Activated naive CD4-positive, alpha-beta T cell treated with anti-CD3 and anti-CD28 coated beads for 36 hours (primary cell): Measurements from ENCODE around the gene TBC1D17. TPM values are rescaled to one million over a fixed set of nuclear protein-coding genes. Genes with fewer than 3 reads are reported as not detected.

Experiments
- CTCF ChIA-PET: fragments of 350-600 bp; sonication (Branson Sonifier 250); formaldehyde crosslinking; loops from one replicate; lab custom pipeline; 2021; ENCODE audit warnings: antibody characterized with exemption; lab: Charles Lee
- DNase-seq: peaks from one replicate; pipeline ENCODE4 v3.0.0-alpha.2; 2020
- H3K27ac Mint-ChIP-seq: one replicate; pipeline ENCODE4 v1.8.0; 2021; ENCODE audit warnings: mild to moderate bottlenecking, mixed read lengths
- H3K27me3 Mint-ChIP-seq: one replicate; pipeline ENCODE4 v1.8.0; 2021; ENCODE audit warnings: low read depth, mixed read lengths
- H3K36me3 Mint-ChIP-seq: one replicate; pipeline ENCODE4 v1.8.0; 2021; ENCODE audit warnings: low read depth, mixed read lengths
- H3K4me1 Mint-ChIP-seq: one replicate; pipeline ENCODE4 v1.8.0; 2021; ENCODE audit warnings: low read depth, mixed read lengths
- H3K4me3 Mint-ChIP-seq: one replicate; pipeline ENCODE4 v1.8.0; 2021; ENCODE audit warnings: mild to moderate bottlenecking, moderate library complexity, mixed read lengths
- H3K9me3 Mint-ChIP-seq: one replicate; pipeline ENCODE4 v1.8.0; 2021; ENCODE audit warnings: mixed read lengths
- intact Hi-C: fragments of 100-400 bp; cut with micrococcal nuclease; formaldehyde crosslinking; loops from one replicate; pipeline ENCODE4 v1.15.1; 2023
- total RNA-seq, 2 experiments: library from RNA; stranded (reverse); gene quantifications; one replicate each; pipeline ENCODE4 v1.2.3, GENCODE V29; 2021

Gene TBC1D17
- total RNA-seq, 2 experiments from 2014 or later = 29.8 to 32.4 TPM

GRCh38 chr19:49894011-49894664 lies 16.6 kb downstream of the TBC1D17 start:
- Mint-ChIP-seq H3K4me3 (no peak overlapping the region), H3K9me3 (no peaks in the 10 kb centered on the region), H3K27ac (peak overlapping the region; percentile 24), H3K36me3 (peaks cover 1% of the 10 kb centered on the region), H3K27me3 (no peaks in the 10 kb centered on the region), H3K4me1 (peaks cover 37% of the 10 kb centered on the region)
- CTCF ChIA-PET = interaction anchor here (0.6 kb wide), 1 partner anchor 69 kb away, joined by 3 read pairs; no protein-coding TSS in a partner anchor
- no peak for DNase-seq
- intact Hi-C loops = no loop called here

GRCh38 chr19:49894879-49895565 lies 17.5 kb downstream of the TBC1D17 start:
- Mint-ChIP-seq H3K4me3 (peak overlapping the region; percentile 36), H3K4me1 (peaks cover 34% of the 10 kb centered on the region), H3K27ac (peak overlapping the region; percentile 97), H3K27me3 (no peaks in the 10 kb centered on the region), H3K36me3 (no peaks in the 10 kb centered on the region), H3K9me3 (no peaks in the 10 kb centered on the region)
- intact Hi-C loops = no loop called here
- peak; percentile 43 for DNase-seq
- CTCF ChIA-PET = interaction anchor here (0.6 kb wide), 1 partner anchor 68 kb away, joined by 3 read pairs; no protein-coding TSS in a partner anchor

GRCh38 chr19:49895566-49896297 lies 18.2 kb downstream of the TBC1D17 start:
- Mint-ChIP-seq H3K27me3 (no peaks in the 10 kb centered on the region), H3K27ac (peak overlapping the region; percentile 97), H3K9me3 (no peaks in the 10 kb centered on the region), H3K4me1 (peaks cover 31% of the 10 kb centered on the region), H3K4me3 (peak overlapping the region; percentile 67), H3K36me3 (no peaks in the 10 kb centered on the region)
- CTCF ChIA-PET = interaction anchor here (0.6 kb wide), 1 partner anchor 10 kb away, joined by 3 read pairs; no protein-coding TSS in a partner anchor
- intact Hi-C loops = loop anchor here (2.0 kb wide), 1 partner anchor 27 kb away; no protein-coding TSS in a partner anchor
- no peak for DNase-seq

- Mint-ChIP-seq H3K4me1 (peaks cover 31% of the 10 kb centered on the region), H3K27me3 (no peaks in the 10 kb centered on the region), H3K36me3 (no peaks in the 10 kb centered on the region), H3K27ac (peak within 1 kb of the TSS; percentile 97), H3K4me3 (peak within 1 kb of the TSS; percentile 67), H3K9me3 (no peaks in the 10 kb centered on the region)
- DNase-seq = peak; percentile 85
- CTCF ChIA-PET = interaction anchor here (1.1 kb wide), 1 partner anchor 33 kb away, joined by 3 read pairs; no protein-coding TSS in a partner anchor
- intact Hi-C loops = loop anchor here (1.0 to 2.0 kb wide), 8 partner anchors 14 to 257 kb away; partner anchors contain the start of genes AKT1S1, ATF5, NUP62 and RRAS
Measured at GRCh38 chr19:49896863-49897621, 19.5 kb downstream of the TBC1D17 start, which contains the start of gene IL4I1. Gene IL4I1 (minus strand): TSS chr19:49896887. CDS start chr19:49896160, 727 bp downstream.

- no peaks in the 10 kb centered on the region for H3K27me3 Mint-ChIP-seq
- peaks cover 22% of the 10 kb centered on the region for H3K36me3 Mint-ChIP-seq
- H3K4me3 Mint-ChIP-seq = no peak overlapping the region
- peaks cover 25% of the 10 kb centered on the region for H3K4me1 Mint-ChIP-seq
- intact Hi-C loops = no loop called here
- no peak overlapping the region for H3K27ac Mint-ChIP-seq
- no peak for DNase-seq
- CTCF ChIA-PET = no interaction called here
- H3K9me3 Mint-ChIP-seq = no peaks in the 10 kb centered on the region
Measured at GRCh38 chr19:49904136-49904535, 26.6 kb downstream of the TBC1D17 start.

- no peak for DNase-seq
- H3K4me1 Mint-ChIP-seq = peaks cover 44% of the 10 kb centered on the region
- intact Hi-C loops = no loop called here
- no peaks in the 10 kb centered on the region for H3K27me3 Mint-ChIP-seq
- no peaks in the 10 kb centered on the region for H3K9me3 Mint-ChIP-seq
- H3K27ac Mint-ChIP-seq = peak overlapping the region; percentile 35
- H3K36me3 Mint-ChIP-seq = peaks cover 39% of the 10 kb centered on the region
- no peak overlapping the region for H3K4me3 Mint-ChIP-seq
- CTCF ChIA-PET = no interaction called here
Measured at GRCh38 chr19:49906879-49907564, 29.5 kb downstream of the TBC1D17 start.

- H3K4me3 Mint-ChIP-seq = no peak overlapping the region
- peaks cover 51% of the 10 kb centered on the region for H3K4me1 Mint-ChIP-seq
- CTCF ChIA-PET = no interaction called here
- peaks cover 44% of the 10 kb centered on the region for H3K36me3 Mint-ChIP-seq
- intact Hi-C loops = no loop called here
- DNase-seq = no peak
- no peaks in the 10 kb centered on the region for H3K9me3 Mint-ChIP-seq
- no peak overlapping the region for H3K27ac Mint-ChIP-seq
- no peaks in the 10 kb centered on the region for H3K27me3 Mint-ChIP-seq
Measured at GRCh38 chr19:49907745-49908446, 30.4 kb downstream of the TBC1D17 start.

GRCh38 chr19:49908480-49909420 lies 31.2 kb downstream of the TBC1D17 start:
- no peak for DNase-seq
- no peak overlapping the region for H3K4me3 Mint-ChIP-seq
- H3K27ac Mint-ChIP-seq = peak overlapping the region; percentile 56
- H3K4me1 Mint-ChIP-seq = peaks cover 54% of the 10 kb centered on the region
- no peaks in the 10 kb centered on the region for H3K9me3 Mint-ChIP-seq
- peaks cover 52% of the 10 kb centered on the region for H3K36me3 Mint-ChIP-seq
- H3K27me3 Mint-ChIP-seq = no peaks in the 10 kb centered on the region
- intact Hi-C loops = no loop called here
- CTCF ChIA-PET = interaction anchor here (0.6 kb wide), 1 partner anchor 327 kb away, joined by 4 read pairs; no protein-coding TSS in a partner anchor

- Mint-ChIP-seq H3K4me1 (peaks cover 50% of the 10 kb centered on the region), H3K27ac (peak overlapping the region; percentile 56), H3K36me3 (peaks cover 61% of the 10 kb centered on the region), H3K4me3 (no peak overlapping the region), H3K27me3 (no peaks in the 10 kb centered on the region), H3K9me3 (no peaks in the 10 kb centered on the region)
- no peak for DNase-seq
- CTCF ChIA-PET = interaction anchor here (1.3 kb wide), 1 partner anchor 11 kb away, joined by 4 read pairs; no protein-coding TSS in a partner anchor
- intact Hi-C loops = no loop called here
Measured at GRCh38 chr19:49910179-49910578, 32.7 kb downstream of the TBC1D17 start.
